Uterus (tissue), 2 donors: ENCODE data around the gene KCNF1.

ENCODE experiments used
- CTCF ChIP-seq, 4 experiments: fragments of 200-600 bp in 2 of 4; fragments of 450-650 bp in 2 of 4; sonication (generic) in 2 of 4; IDR thresholded peaks; one replicate each; pipeline ENCODE4 v1.5.1; 2016 to 2019; ENCODE audit warnings: antibody characterized with exemption in 4 of 4, mild to moderate bottlenecking in 2 of 4, moderate library complexity in 1 of 4
- POLR2A ChIP-seq, 2 donors: fragments of 450-650 bp; IDR thresholded peaks; one replicate each; pipeline ENCODE4 v1.6.1; 2016; ENCODE audit warnings: antibody characterized with exemption in 2 of 2, mild to moderate bottlenecking in 1 of 2, moderate library complexity in 1 of 2

GRCh38 chr2:10951558-10952414 lies 40.1 kb downstream of the KCNF1 start:
- TF ChIP-seq CTCF (IDR thresholded peaks at IDR 0.05) = no peak
- TF ChIP-seq POLR2A (IDR thresholded peaks at IDR 0.05) = no peak
